ENCODE data around the gene VEPH1. TPM values are rescaled to one million over a fixed set of nuclear protein-coding genes. Genes with fewer than 3 reads are reported as not detected.

VEPH1 gene
- 1 to 10 TPM in 2 of 4 donors, under 1 TPM in 2; 0.30 to 6.1 (median 0.76) TPM for total RNA-seq

- WGBS, 2 donors, result 75 to 81% methylated on average over 7 of the region's 7 CpGs
- peaks cover 0 to 13% of the 10 kb centered on the region in 2 donors for H3K27me3 ChIP-seq
- H3K4me1 ChIP-seq, result peaks cover 0 to 14% (median 9%) of the 10 kb centered on the region in 4 donors
- no peak for TF ChIP-seq POLR2A (IDR thresholded peaks at IDR 0.05)
- TF ChIP-seq CTCF (IDR thresholded peaks at IDR 0.05), result no peak
- TF ChIP-seq EP300 (IDR thresholded peaks at IDR 0.05), result no peak
- H3K27ac ChIP-seq, result no peak within 1 kb of the TSS
- no peaks in the 10 kb centered on the region for H3K36me3 ChIP-seq
- DNase-seq (ENCODE audit: low spot score in 2 of 2), result no peak
- no peaks in the 10 kb centered on the region for H3K9me3 ChIP-seq
- H3K4me3 ChIP-seq, result no peak within 1 kb of the TSS
Observed at GRCh38 chr3:157502916-157503595, at the start of gene VEPH1. TSS of gene VEPH1 (minus strand) at chr3:157503416. CDS start at chr3:157495349, 8,067 bp downstream.

DNA sequence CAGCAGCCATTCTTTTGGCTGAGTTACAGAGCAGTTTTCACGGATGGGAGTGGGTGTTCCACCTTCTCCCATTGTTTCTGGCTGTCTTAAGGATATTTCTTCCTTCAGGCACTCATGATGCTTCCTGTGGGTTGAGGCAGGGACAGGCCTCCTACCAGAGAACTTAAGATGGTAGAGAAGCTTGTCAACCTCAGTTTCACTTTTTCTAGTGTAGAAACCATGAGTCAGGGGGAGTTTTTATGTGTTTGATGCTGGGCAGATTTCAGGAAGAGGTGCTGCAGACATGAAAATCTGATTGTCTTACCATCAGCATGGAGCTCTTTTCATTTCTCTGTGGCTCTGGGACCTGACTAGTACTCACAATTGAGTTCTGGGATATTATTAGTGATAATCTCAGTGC lies 48.7 kb upstream of the VEPH1 start:
- no peak for DNase-seq (ENCODE audit: low spot score in 2 of 2)
- Histone ChIP-seq H3K9me3 (peaks cover 0 to 24% (median 1%) of the 10 kb centered on the region in 4 donors), H3K4me3 (no peak overlapping the region), H3K4me1 (no peaks in the 10 kb centered on the region), H3K27me3 (no peaks in the 10 kb centered on the region), H3K27ac (no peak overlapping the region), H3K36me3 (no peaks in the 10 kb centered on the region)
- TF ChIP-seq CTCF (IDR thresholded peaks at IDR 0.05) (no peak), POLR2A (IDR thresholded peaks at IDR 0.05) (no peak)
- WGBS, 2 donors, result 53 to 90% methylated on average over 1 of the region's 1 CpG

GRCh38 chr3:157549498-157549897 lies 46.3 kb upstream of the VEPH1 start:
- H3K9me3 ChIP-seq, result peaks cover 0 to 24% (median 1%) of the 10 kb centered on the region in 4 donors
- no peaks in the 10 kb centered on the region for H3K36me3 ChIP-seq
- H3K27ac ChIP-seq, result no peak overlapping the region
- no peak for DNase-seq (ENCODE audit: low spot score in 2 of 2)
- peaks cover 0 to 2% (median 0%) of the 10 kb centered on the region in 4 donors for H3K4me1 ChIP-seq
- H3K4me3 ChIP-seq, result no peak overlapping the region
- TF ChIP-seq CTCF (IDR thresholded peaks at IDR 0.05), result no peak
- TF ChIP-seq POLR2A (IDR thresholded peaks at IDR 0.05), result no peak
- no peak for TF ChIP-seq EP300 (IDR thresholded peaks at IDR 0.05)
- 85 to 89% methylated on average over 2 of the region's 2 CpGs for WGBS, 2 donors
- H3K27me3 ChIP-seq, result no peaks in the 10 kb centered on the region

DNA sequence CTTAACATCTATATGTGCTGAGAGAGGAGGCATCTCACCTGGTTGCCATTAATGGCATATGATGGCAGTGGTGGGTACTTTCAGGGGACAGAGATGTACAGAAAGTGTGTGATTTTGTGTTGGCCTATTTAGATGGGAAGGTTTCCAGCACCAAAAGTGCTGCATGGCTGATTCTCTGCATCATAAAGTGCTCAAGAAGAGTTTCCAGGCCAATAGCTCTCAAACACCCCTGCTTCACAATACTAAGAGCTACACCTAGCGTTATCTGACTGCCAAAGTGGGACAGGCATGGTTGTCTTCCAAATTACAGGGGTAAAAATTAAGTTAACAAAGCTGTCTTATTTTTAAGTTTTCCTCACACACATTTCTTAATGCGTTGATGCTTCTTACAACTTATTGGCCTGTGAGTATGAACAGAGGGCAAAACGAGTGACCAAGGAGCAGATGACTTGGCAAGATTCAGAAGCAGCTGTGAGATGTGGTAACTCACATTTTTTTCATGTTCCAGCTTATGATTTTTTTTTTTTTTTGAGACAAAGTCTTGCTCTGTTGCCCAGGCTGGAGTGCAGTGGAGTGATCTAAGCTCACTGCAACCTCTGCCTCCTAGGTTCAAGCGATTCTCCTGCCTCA lies 41.4 kb upstream of the VEPH1 start:
- TF ChIP-seq EP300 (IDR thresholded peaks at IDR 0.05) (peak in 1 of 2 donors; percentile 89), POLR2A (IDR thresholded peaks at IDR 0.05) (no peak)
- Histone ChIP-seq H3K9me3 (peaks cover 0 to 15% (median 0%) of the 10 kb centered on the region in 4 donors), H3K27me3 (peaks cover 0 to 12% of the 10 kb centered on the region in 2 donors), H3K36me3 (no peaks in the 10 kb centered on the region), H3K27ac (peak overlapping the region in 3 of 4 donors; percentile 36 to 69 (median 38)), H3K4me1 (peaks cover 0 to 24% (median 0%) of the 10 kb centered on the region in 4 donors), H3K4me3 (peak overlapping the region in 1 of 4 donors; percentile 49)
- peak in 1 of 2 donors; percentile 56 for DNase-seq (ENCODE audit: low spot score in 2 of 2)
- 57 to 61% methylated on average over 4 of the region's 4 CpGs for WGBS, 2 donors

GRCh38 chr3:157543501-157544035 lies 40.4 kb upstream of the VEPH1 start:
- WGBS, 2 donors, result 73% methylated on average over 13 of the region's 13 CpGs
- DNase-seq (ENCODE audit: low spot score in 2 of 2), result no peak
- Histone ChIP-seq H3K27ac (peak overlapping the region in 3 of 4 donors; percentile 20 to 69 (median 26)), H3K36me3 (no peaks in the 10 kb centered on the region), H3K27me3 (peaks cover 0 to 12% of the 10 kb centered on the region in 2 donors), H3K9me3 (peaks cover 0 to 14% (median 0%) of the 10 kb centered on the region in 4 donors), H3K4me1 (peaks cover 0 to 24% (median 0%) of the 10 kb centered on the region in 4 donors), H3K4me3 (peak overlapping the region; percentile 0 to 49 (median 28))
- TF ChIP-seq EP300 (IDR thresholded peaks at IDR 0.05) (peak in 1 of 2 donors; percentile 0), CTCF (IDR thresholded peaks at IDR 0.05) (no peak)

Measured in tibial nerve (tissue), 4 donors.